Suppressor macrophage treated with lipopolysaccharide for 4 hours (primary cell): ENCODE measurements around the gene RUNX3.

Experiments used
- DNase-seq: peaks from one replicate; pipeline ENCODE4 v3.0.0-alpha.2; 2020

RUNX3 gene

DNA sequence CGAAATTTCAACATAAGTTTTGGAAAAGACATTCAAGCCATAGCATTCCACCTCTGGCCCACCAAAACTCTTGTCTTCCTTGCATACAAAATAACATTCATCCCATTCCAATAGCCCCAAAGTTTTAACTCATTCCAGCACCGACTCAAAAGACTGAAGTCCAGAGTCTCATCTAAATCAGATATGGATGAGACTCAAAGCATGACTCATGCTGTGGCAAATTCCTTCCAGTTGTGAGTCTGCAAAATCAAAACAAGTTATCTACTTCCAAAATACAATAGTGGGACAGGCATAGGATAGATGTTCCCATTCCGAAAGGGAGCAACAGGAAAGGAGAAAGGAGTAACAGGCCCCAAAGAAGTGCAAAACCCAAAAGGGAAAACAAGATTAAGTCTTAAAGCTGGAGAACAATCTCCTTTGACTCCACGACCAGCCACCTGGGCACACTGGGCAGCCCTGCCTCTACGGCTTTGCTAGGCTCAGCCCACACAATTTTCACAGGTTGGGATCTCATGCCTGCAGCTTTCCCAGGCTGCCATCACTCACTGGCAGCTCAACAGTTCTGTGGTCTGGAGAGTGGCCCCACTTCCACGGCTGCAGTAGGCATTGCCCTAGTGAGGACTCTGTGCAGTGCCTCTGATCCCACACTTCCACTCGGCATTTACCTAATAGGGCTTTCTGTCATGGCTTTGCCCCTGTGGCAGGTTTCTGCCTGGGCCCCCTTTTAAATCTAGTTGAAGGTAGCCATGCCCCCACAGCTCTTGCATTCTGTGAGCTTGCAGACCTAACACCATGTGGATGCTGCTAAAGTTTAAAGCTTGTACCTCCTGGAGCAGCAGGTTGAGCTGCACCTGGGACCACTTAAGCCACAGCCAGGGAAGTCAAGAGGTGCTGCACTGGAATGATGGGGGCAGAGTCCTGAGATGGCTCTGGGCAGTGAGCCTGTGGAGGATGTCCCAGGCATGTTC is 51.0 kb downstream of the RUNX3 start:
- DNase-seq = no peak

DNA sequence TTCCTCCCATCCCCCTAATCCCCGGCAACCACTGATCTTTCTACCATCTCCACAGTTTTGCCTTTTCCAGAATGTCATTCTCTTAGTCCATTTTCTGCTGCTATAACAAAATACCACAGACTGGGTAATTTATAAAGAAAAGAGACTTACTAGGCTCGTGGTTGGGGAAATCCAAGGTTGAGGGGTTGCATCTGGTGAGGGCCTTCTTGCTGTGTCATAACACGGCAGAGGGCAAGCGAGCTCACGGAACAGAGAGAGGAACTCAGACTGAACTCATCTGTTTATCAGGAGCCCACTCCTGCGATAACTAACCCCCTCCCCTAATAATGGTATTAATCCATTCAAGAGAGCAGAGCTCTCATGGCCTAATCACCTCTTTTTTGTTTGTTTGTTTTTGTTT is 52.0 kb downstream of the RUNX3 start:
- no peak for DNase-seq

DNA sequence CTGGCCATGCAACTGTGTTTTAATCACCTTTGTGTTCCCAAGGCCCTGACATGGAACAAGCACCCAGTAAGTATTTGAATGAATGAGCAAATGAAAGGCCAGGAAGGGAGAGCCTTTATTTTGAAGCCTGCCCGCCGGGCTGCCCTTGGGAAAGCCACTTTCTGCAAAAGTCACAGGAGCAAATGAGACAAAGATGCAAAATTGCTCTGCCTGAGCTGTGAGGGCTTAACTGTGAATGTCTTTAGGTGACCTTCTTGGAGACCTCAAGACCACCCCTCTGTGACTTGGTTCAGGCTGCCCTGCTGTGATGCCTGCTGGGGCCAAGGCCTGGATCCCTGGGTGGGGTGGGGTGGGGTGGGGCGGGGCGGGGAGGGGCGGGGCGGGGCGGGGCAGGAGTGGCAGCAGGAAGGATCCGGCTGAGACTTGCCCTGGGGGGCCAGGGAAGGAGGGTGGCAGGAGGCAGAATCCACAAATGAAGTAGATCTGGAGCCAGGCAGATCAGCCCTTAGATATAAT is 54.0 kb downstream of the RUNX3 start:
- DNase-seq = no peak

DNA sequence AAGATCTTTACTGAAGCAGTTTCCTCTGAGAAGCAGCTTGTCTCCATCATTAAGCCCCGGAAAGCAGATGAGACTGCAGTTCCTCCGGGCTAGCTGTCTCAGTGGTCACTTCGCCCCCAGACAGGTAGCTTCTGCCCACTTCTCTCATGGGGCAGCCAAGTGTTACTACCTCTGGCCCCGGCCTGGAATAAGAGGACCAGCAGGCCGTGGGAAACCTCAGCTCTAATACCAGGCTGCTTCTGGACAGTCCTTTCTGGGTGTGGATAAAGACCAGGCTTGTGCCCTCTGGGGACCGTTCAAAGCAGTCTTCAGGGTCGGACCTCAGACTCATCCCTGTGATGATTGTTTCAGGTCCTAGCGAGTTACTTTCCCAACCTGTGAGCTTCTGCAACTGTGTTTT is 54.8 kb downstream of the RUNX3 start:
- no peak for DNase-seq

DNA sequence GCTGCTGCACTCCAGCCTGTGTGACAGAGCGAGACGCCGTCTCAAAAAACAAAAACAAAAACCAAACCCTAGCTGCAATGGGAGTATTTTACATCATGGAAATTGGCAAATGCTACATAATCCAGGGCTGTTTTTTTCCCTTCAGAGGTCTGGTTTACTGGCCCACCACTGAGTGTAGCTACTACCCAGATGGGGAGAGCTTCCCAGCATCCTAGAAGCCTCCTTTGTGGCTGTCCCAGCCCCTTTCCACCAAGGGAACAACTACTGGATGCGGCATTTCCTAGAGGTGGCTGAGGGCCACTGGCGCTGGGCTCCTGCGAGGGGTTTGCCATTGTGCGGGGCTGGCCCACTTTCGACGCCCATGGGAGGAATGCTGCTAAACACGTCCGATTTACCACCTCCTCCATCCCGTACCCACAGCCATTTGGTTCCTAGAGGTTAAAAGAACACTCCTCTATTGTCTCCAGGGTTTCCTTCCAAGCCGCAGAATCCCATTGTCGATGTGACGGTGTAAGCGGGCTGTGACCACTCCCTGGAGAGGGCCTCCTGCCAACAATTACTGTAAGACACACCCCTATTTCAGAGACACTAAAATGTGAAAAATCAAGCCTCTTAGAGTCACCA is 55.4 kb downstream of the RUNX3 start:
- DNase-seq = no peak

DNA sequence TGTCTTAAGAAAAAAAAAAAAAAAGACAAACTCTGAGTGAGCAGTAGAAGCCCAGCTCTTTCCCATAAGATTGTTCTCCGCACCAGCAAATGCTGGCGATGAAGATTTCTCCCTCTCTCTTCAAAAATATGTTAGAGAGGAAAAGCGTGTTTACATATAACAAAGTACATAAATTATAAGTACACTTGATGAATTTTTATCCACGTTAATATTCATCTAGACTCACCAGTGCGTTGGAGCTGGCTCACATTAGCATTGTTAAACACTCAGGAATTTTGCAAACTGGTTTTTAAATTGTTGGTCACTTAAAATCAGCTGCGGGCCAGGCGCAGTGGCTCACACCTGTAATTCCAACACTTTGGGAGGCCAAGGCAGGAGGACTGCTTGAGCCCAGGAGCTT is 56.0 kb downstream of the RUNX3 start:
- no peak for DNase-seq

DNA sequence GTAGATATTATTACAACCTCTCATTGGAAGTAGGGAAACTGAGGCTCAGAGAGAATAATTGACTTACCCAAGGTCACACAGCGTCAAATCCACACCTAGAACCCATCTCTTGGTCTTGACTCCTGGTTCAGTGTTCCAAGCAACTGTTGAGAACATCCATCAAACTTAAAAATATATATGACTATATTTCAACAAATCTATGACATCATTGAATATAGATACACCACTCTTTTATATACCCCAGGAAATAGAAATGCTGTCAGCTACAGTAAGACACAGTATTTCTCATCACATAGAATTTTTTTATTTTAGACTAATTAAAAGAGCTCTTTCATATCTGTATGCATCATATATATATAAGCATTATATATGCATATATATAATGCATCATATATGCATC is 56.9 kb downstream of the RUNX3 start:
- DNase-seq = no peak

DNA sequence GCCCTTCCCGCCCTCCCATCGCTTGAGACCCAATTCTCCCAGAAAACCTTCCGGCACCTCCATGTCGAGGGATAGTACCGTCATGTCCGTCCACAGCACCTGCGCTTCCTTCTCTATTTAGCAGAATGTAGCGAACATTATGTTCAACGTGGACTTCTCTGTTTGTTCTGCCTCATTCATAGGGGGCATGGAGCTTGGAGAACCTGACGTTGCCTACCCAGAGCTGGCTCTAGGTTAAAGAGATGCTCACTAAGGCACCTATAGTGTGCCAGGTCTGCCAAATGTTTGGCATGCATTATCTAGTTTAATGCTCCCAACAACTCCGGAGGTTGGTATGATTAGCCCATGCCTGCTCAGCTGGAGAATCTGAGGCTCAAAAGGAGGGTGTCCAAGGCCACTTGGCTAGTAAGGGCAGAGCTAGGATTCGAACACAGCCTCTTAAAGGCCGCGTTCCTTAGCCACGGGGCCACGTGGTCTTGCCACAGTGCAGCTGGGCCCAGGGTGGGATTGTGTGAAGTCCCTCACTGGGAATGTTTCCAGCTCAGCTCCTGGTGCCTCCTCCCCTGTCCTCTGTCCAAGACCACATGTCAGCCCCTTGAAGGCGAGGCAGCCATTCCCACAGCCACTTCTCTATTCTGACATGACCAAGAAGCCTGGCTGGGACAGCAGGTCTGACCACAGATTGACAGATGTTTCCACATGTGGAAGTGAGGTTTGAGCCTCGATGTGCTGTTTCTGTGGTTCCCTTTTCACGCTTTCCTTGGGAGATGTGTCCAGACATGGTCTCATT is 57.8 kb downstream of the RUNX3 start:
- peak; percentile 66 for DNase-seq

DNA sequence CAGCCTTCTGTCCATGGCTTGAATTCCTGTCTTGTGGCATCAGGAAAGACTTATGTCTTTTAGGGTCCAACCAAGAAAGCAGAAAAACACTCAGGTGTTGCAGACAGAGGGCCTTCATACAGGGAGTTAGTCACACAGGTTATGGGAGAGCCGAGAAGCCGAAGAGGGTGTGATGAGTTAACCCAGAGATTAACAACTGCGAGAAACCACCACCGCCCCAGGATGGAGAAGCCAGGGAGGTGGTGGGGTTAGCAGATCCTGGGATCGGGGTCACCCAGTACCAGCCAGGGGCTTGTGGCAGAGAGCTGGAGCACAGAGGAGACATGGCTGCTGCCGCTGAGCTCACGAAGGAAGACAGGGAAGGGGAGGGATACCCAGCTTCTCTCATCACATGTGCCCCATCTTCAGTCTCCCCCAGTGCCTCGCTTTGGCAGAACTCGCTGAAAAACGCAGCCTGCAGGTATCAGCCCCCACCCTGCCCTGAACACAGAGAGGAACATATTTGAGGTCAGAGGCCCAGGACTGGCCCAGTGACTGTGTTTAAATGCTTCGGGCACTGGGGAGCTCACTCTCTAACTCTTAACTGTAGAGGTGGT is 58.7 kb downstream of the RUNX3 start:
- no peak for DNase-seq

DNA sequence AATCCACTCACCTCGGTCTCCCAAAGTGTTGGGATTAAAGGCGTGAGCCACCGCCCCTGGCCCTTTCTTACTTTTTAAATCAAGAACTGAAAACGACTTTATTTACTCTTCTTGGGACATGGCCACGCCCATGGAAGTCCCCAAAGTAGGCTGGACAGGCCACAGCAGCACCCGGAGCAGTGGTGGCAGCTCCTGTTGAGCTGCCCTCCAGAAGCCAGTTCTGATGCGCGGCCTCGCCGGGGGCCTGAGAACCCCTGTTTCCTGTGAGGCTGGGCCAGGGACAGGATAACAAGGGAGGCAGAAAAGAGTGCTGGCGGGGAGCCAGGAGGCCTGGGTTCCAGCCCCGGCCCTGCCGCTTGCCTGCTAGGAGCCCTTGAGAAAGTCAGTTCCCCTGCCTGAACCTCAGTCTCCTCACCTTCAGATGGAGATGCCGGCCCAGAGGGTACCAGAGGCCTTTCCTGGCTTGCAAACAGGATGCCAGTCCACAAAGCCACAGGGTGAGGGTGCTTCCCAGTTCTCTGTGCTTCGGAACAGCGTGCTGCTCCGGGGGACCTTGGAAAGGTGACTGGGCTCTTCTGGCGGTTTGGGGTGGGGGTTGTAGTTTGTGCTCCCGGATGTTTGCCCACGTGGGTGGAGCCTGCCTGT is 59.4 kb downstream of the RUNX3 start:
- DNase-seq = peak; percentile 52

DNA sequence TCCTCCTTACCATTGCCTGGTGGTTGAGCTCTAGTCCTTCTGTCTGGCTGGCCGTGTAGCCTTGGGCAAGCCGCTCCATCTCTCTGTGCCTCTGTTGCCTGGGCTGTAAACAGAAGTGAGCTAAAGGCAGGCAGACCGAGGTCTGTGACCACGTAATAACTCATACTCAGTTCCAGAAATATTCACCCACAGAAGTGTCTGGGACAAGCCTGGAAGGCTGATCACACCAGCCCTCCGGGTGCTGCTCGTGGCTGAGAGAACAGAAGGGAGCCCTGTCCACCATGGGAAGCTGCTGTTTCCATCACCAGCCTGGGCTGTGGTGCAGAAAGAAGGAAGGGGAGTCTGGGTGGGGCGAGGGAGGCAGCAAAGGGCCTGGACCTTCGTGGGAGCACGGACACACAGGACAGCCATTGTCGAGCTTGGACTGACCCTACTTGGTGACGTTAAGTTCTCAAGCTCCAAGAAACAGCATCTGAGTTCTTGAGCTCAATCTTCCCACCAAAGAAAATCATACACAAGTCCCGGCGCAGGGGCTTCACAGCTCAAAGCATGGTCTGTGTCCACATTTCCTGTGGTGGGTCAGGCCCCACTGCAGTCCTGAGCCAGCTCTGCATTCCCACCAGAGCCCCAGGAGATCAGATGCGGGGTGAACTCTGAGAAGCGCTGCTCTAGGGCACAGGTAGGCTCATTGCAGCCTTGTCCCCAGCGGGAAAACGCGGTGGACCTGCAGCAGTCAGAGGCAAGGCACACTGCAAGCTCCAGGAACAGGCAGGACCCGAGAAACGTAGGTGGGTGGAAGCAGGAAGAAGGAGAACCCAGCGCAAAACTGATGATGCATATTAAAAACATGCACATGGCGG is 61.8 kb downstream of the RUNX3 start:
- DNase-seq = no peak

DNA sequence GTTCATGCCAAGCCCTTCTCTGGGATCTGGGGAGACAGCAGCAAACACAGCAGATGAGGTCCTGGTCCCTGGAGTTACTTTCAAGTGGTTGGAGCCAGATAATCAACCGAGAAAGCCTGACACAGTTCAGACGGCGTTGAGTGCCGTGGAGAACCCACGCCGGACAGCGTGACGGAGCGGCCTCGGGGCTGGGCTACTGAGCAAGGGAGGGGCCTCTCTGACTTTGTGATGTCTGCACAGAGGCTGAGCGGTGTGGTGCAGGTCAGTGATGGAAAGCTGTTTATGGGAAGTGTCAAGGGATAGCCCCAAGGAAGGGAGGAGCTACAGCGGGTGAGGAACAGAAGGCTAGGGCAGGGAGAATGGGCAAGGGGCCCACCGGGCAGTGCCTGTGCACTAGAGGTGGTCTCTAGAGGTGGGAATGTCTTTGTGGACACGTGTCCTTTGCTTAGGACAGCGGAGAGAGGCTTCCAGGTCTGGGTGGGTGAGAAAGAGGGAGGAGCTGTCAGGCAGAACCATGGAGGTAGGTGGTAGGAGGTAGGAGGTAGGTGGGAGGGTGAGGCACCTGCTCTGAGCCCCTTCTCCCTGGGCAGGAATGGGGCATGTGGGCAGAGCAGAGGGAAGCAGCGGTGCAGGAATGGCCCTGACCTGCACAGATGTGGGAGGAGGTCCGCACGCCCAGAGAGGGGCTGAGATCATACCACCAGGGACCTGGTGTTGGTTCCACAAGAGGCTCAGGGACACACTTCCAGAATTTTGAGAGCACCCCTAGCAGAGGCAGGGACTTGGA is 62.8 kb downstream of the RUNX3 start:
- DNase-seq = no peak

DNA sequence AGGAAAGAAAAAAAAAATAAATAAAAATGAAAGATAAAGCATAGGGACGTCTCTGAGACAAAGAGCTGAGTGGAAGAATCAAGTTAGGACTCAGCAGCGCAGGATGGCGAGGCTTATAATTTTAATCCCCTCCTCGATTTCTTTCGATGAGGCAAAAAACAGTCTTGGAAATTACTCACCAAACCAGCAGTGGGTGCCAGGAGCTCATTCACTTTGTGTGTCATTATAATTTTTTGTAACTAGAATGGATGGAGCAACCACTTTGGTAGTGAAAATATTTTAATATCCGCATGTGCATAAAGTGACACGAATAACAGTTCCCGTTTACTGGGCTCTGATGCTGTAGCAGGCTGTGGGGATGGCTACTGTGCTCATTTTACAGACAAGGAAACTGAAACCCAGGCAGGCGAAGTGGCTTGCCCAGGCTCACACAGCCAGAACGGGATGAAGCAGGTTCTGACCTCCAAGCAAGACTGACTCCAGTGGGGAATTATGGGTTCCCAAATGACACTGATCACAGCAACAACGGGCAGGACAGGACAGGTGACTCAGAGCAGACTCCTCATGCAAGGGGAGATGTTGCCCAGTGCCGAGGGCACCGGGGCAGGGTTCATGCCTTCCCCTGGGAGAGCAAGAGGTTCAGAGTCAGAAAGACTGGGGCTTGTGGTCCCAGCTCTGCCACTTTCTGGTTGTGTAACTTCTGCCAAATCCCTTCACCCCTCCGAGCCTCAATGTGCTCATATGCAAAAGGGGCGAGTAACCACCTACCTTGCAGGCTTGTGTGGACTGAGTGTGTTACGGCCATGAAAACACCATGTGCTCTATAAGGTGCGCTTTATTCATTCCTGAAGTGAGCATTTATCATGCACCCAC is 63.6 kb downstream of the RUNX3 start:
- DNase-seq = no peak

DNA sequence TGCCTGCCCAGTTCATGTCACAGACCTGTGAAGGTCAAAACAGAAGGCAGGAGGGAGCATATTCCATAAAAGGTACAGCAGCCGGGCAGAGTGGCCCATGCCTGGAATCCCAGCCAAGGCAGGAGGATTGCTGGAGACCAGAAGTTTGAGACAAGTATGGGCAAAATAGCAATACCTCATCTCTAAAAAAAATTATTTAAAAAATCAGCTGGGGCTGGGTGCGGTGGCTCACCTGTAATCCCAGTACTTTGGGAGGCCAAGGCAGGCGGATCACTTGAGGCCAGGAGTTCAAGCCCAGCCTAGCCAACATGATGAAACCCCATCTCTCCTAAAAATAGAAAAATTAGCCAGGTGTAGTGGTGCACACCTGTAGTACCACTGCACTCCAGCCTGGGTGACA is 64.5 kb downstream of the RUNX3 start:
- no peak for DNase-seq

DNA sequence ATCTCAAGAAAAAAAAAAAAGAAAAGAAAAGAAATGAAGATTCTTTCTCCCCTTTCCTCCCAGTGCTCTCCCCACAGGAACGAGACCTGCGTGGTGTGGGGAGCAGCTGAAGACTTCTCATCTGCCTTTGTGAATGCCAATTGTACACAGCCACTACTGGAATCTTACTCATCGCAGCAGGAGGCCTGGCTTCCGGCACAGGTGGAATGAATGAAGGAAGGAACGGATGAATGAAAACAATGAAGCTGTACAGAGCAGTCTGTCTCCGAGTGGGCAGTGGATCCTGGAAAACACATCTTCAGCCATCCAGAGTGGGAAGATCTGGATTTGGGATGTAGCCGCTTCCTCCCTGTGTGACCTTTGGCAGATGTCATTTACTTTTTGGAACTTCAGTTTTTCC is 64.9 kb downstream of the RUNX3 start:
- no peak for DNase-seq

DNA sequence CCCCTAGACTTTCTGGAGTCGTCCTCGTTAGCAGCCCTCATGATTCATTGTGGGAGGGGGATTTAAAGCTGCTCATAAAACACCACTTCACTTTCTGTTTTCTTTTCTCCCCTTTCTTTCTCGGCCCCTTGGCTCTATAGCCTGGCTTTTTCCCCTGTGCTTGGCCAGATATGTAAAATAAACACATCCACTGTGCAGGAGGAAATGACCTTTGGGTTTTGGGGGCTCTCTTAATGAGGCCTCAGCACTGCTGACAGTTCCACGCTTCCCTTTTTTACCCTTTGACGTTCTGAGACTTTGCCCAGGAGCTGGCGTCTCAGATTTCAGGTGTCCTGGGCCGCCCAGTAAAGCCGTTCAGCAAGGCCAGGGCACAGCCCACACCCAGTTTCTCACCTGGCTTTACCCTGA is 65.7 kb downstream of the RUNX3 start:
- DNase-seq = no peak

DNA sequence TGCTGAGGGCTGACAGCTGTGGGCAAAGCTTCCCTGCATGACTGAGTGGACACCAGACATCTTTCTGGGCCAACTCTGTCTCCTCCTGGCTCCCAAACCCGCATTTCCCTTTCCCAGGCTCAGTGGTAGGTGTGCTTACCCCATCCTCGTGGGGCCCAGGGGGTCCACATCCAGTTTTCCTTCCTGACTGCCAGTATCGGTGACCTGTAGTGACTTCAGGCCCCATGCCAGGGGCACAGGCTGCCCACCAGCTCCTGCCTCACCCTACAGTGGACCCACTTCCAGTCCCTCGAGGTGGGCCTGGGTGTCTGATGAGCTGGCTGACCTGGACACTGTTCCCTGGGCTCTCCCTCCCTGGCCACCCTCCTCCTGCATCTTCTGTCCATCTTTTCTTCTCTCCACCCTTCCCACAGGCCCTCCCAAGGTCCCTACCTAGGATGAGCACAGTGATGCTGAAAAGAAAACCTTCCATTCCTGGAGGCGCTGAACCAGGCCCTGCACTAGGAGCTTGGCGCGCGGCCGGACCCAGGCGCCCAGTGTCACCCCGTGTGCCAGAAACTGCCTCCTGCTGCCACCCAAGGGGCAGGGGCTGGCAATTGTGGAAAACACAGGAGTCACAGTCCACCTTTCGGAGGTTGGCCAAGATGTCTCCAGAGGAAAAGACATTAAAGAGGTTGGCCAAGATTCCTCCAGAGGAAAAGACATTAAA is 67.1 kb downstream of the RUNX3 start:
- no peak for DNase-seq

DNA sequence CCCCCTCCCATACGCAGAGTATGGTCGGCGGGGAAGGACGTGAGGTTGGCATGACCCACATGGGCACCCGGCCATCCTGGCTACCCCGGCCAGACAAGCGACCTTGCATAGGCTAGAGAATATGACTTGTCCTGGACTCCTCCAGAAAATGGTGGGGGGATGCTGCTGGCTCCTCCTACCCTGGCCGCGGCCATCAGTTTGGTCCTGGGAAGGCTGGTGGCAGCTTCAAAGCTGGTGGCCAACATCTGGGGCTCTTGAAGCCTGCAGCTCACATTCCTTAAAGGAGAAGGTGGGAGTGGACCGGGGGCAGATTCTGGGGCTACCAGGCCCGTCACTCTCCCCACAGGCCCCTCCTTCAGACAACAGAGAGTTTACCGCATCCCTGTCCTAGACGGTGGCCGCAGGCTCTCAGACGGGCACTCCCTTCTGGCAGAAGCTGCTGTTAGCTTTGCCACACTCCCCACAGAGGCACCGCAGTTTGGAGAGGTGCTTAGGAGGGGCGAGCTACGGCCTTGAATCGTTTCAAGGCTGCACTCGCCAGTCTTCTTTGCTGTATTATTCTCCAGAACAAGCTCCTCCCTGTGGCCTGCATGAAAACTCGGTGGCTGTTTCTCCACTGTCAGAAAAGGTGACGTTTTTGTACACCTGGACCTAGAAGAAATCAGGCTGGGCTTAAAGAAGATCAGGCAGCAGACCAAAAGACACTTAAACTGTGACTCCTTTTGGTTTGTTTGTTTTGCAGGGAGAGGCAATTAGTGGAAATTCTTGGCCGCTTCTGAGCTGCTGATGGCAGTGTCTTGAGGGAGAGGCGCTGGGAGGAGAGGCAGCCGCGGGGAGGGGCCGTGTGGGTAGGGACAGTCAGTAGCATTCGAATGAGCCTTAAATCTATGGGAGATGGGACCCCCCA is 68.0 kb downstream of the RUNX3 start:
- no peak for DNase-seq
